IMR-90 (cell line): ENCODE measurements around the gene GABBR1. TPM values are rescaled to one million over a fixed set of nuclear protein-coding genes. Genes with fewer than 3 reads are reported as not detected.

Experiments
- ATAC-seq: fragments of 200-7000 bp; cut with Tn5 transposase; 2 replicates; pipeline ENCODE4 v1.9.1; 2020; ENCODE audit warnings: low read depth, mild to moderate bottlenecking, moderate library complexity
- BruUV-seq: library from RNA; stranded (reverse); fragments of 400-500 nt; replicated peaks from 2 replicates; lab custom pipeline; 2021; lab: Mats Ljungman, UMichigan
- CTCF ChIA-PET: fragments of 300-600 bp; formaldehyde crosslinking; extraction: SDS; loops from one replicate; lab custom pipeline; 2021; ENCODE audit warnings: antibody characterized with exemption; lab: Yijun Ruan, JAX
- POLR2A ChIA-PET: fragments of 300-600 bp; sonication (Branson Sonifier 250); formaldehyde crosslinking; loops from one replicate; lab custom pipeline; 2022; ENCODE audit warnings: antibody characterized with exemption; ENCODE audit not compliant: unreplicated experiment; lab: Charles Lee
- DNase-seq: peaks from one replicate; pipeline ENCODE4 v3.0.0; 2013
- H2AFZ ChIP-seq: replicated peaks from 2 replicates; pipeline ENCODE3; 2013; ENCODE audit warnings: low read length, mild to moderate bottlenecking; ENCODE audit not compliant: poor library complexity
- H2AK5ac ChIP-seq: 2 replicates; pipeline ENCODE4 v1.6.1; 2013; ENCODE audit warnings: low read depth, low read length, inconsistent platforms
- H2AK9ac ChIP-seq: replicated peaks from 2 replicates; pipeline ENCODE3; 2013; ENCODE audit warnings: mild to moderate bottlenecking, low read depth, low read length, moderate library complexity; ENCODE audit not compliant: poor library complexity
- H2BK120ac ChIP-seq: 2 replicates; pipeline ENCODE4 v1.6.1; 2013; ENCODE audit warnings: low read depth, low read length, inconsistent platforms
- H2BK15ac ChIP-seq: 3 replicates; pipeline ENCODE4 v1.6.1; 2013; ENCODE audit warnings: low read depth, low read length, inconsistent platforms
- H2BK20ac ChIP-seq: 2 replicates; pipeline ENCODE4 v1.6.1; 2013; ENCODE audit warnings: low read depth, mild to moderate bottlenecking, inconsistent platforms, low read length, moderate library complexity
- H2BK5ac ChIP-seq: 2 replicates; pipeline ENCODE4 v1.6.1; 2013; ENCODE audit warnings: mild to moderate bottlenecking, low read depth, low read length, inconsistent platforms; ENCODE audit not compliant: poor library complexity, severe bottlenecking
- H3K14ac ChIP-seq: replicated peaks from 2 replicates; pipeline ENCODE4 v1.6.1; 2013; ENCODE audit warnings: low read depth, low read length, inconsistent platforms
- H3K18ac ChIP-seq: 2 replicates; pipeline ENCODE4 v1.6.1; 2013; ENCODE audit warnings: low read depth, low read length, control low read depth
- H3K23ac ChIP-seq: 2 replicates; pipeline ENCODE4 v1.6.1; 2013; ENCODE audit warnings: low read depth, low read length, inconsistent platforms
- H3K27ac ChIP-seq: 2 replicates; pipeline ENCODE4 v1.5.1; 2013; ENCODE audit warnings: mild to moderate bottlenecking, control low read depth, low read length; ENCODE audit not compliant: insufficient read depth
- H3K27me3 ChIP-seq: 2 replicates; pipeline ENCODE4 v1.6.1; 2013; ENCODE audit warnings: low read length; ENCODE audit not compliant: control insufficient read depth, insufficient read depth
- H3K36me3 ChIP-seq: 2 replicates; pipeline ENCODE4 v1.6.1; 2013; ENCODE audit warnings: low read length, mixed read lengths; ENCODE audit not compliant: control insufficient read depth, insufficient read depth
- H3K4ac ChIP-seq: 2 replicates; pipeline ENCODE4 v1.6.1; 2013; ENCODE audit warnings: low read depth, low read length, inconsistent platforms
- H3K4me1 ChIP-seq: 2 replicates; pipeline ENCODE4 v1.6.1; 2013; ENCODE audit warnings: low read length, mixed read lengths; ENCODE audit not compliant: control insufficient read depth, insufficient read depth
- H3K4me2 ChIP-seq: 2 replicates; pipeline ENCODE4 v1.6.1; 2013; ENCODE audit warnings: low read depth, mild to moderate bottlenecking, control low read depth, low read length, moderate library complexity
- H3K4me3 ChIP-seq: 2 replicates; pipeline ENCODE4 v1.5.1; 2013; ENCODE audit warnings: low read depth, mild to moderate bottlenecking, control low read depth, low read length, moderate library complexity; ENCODE audit not compliant: insufficient read depth
- H3K56ac ChIP-seq: 2 replicates; pipeline ENCODE4 v1.6.1; 2013; ENCODE audit warnings: low read length, inconsistent platforms; ENCODE audit not compliant: insufficient read depth; ENCODE audit errors: extremely low read depth
- H3K79me1 ChIP-seq, 2 experiments: 2 replicates each; pipeline ENCODE4 v1.6.1; 2013; ENCODE audit warnings: low read length in 2 of 2, inconsistent platforms in 1 of 2, low read depth in 1 of 2
- H3K9ac ChIP-seq: 2 replicates; pipeline ENCODE4 v1.6.1; 2013; ENCODE audit warnings: low read depth, low read length, control low read depth
- H3K9me1 ChIP-seq: 2 replicates; pipeline ENCODE4 v1.6.1; 2013; ENCODE audit warnings: low read length, inconsistent platforms; ENCODE audit not compliant: insufficient read depth
- H3K9me3 ChIP-seq: 2 replicates; pipeline ENCODE4 v1.6.1; 2013; ENCODE audit warnings: low read length; ENCODE audit not compliant: control insufficient read depth, insufficient read depth
- H4K20me1 ChIP-seq: 2 replicates; pipeline ENCODE4 v1.6.1; 2013; ENCODE audit warnings: low read length, inconsistent platforms; ENCODE audit not compliant: insufficient read depth
- H4K5ac ChIP-seq: 2 replicates; pipeline ENCODE4 v1.6.1; 2013; ENCODE audit warnings: mild to moderate bottlenecking, low read depth, low read length, control low read depth
- H4K8ac ChIP-seq, 2 experiments: 2 replicates each; pipeline ENCODE4 v1.6.1; 2013; ENCODE audit warnings: low read depth in 2 of 2, low read length in 2 of 2, control low read depth in 1 of 2, inconsistent platforms in 1 of 2
- H4K91ac ChIP-seq: 2 replicates; pipeline ENCODE4 v1.6.1; 2013; ENCODE audit warnings: low read depth, low read length, inconsistent platforms; ENCODE audit not compliant: insufficient read depth
- BHLHE40 ChIP-seq: fragments of 150-350 bp; IDR thresholded peaks from 2 replicates; pipeline ENCODE4 v1.6.1; 2016; ENCODE audit warnings: mild to moderate bottlenecking, low read depth, low read length
- CEBPB ChIP-seq: IDR thresholded peaks from 2 replicates; pipeline ENCODE4 v1.6.1; 2012; ENCODE audit warnings: low read depth, low read length, improper control_type of control experiment
- FOS ChIP-seq: fragments of 150-350 bp; IDR thresholded peaks from 2 replicates; pipeline ENCODE4 v1.6.1; 2016; ENCODE audit warnings: low read depth, low read length
- NFE2L2 ChIP-seq: fragments of 150-350 bp; IDR thresholded peaks from 2 replicates; pipeline ENCODE4 v1.6.1; 2016; ENCODE audit warnings: low read depth, mild to moderate bottlenecking, low read length
- SMC3 ChIP-seq: fragments of 150-350 bp; IDR thresholded peaks from 2 replicates; pipeline ENCODE4 v1.6.1; 2016; ENCODE audit warnings: low read depth, mild to moderate bottlenecking, antibody characterized with exemption, low read length, moderate library complexity
- WGBS, 2 experiments: methylation state at CpG; one replicate each; pipeline versions ENCODE4 v1.1.5 to v1.1.7; 2013; ENCODE audit warnings: missing lambda C conversion rate in 2 of 2; ENCODE audit not compliant: insufficient read length in 1 of 2; ENCODE audit errors: extremely low coverage in 2 of 2; 5-methylcytosine and 5-hydroxymethylcytosine counted together
- dilution Hi-C: fragments of 300-500 bp; cut with HindIII; formaldehyde crosslinking; loops from one replicate; pipeline ENCODE4 v1.14.3; 2018; ENCODE audit warnings: low sequenced_read_pairs; ENCODE audit not compliant: unreplicated experiment
- in situ Hi-C: fragments of 300-500 bp; cut with MboI; formaldehyde crosslinking; loops from 3 replicates; pipeline ENCODE4 v1.14.3; 2019; ENCODE audit warnings: low sequenced_read_pairs, inconsistent platforms, mixed read lengths
- intact Hi-C: fragments of 100-400 bp; cut with micrococcal nuclease; formaldehyde crosslinking; loops from 2 replicates; pipeline ENCODE4 v1.10.0; 2022
- polyA plus RNA-seq, 3 experiments: library from polyadenylated mRNA; depleted of rRNA; stranded (reverse); fragments of >200 nt; gene quantifications; 2 replicates each; pipeline ENCODE4 v1.2.3, GENCODE V29; 2012; ENCODE audit warnings: low replicate concordance in 1 of 3
- total RNA-seq: library from RNA; depleted of rRNA; stranded (reverse); fragments of >200 nt; gene quantifications from 2 replicates; pipeline ENCODE4 v1.2.3, GENCODE V29; 2012

GABBR1 gene
- total and polyA plus RNA-seq, 2 of the 4 experiments (the other 2 are of a cell fraction), result 5.9 to 31.5 TPM

GRCh38 chr6:29626948-29627754, 5.8 kb downstream of the GABBR1 start:
- in situ Hi-C loops, result no loop called here
- 16% methylated on average over 11 of the region's 31 CpGs; no CpG with 5 or more reads in 1 of the 2 experiments for WGBS, 2 experiments
- H3K27me3 ChIP-seq, result no peaks in the 10 kb centered on the region
- intact Hi-C loops, result no loop called here
- peak overlapping the region; percentile 77 for H3K27ac ChIP-seq
- H3K56ac ChIP-seq, result 0 out of 2 replicates have a peak overlapping the region, but pooled peaks have one; percentile 37
- no peak overlapping the region for H2BK15ac ChIP-seq
- H3K9me3 ChIP-seq, result no peaks in the 10 kb centered on the region
- H3K9me1 ChIP-seq, result peaks cover 17% of the 10 kb centered on the region
- peak overlapping the region; percentile 92 for H2AK9ac ChIP-seq
- H2BK120ac ChIP-seq, result no peak overlapping the region
- peak overlapping the region; percentile 72 for H3K4me3 ChIP-seq
- no peak overlapping the region for H2BK5ac ChIP-seq
- TF ChIP-seq NFE2L2 (no peak), FOS (no peak), BHLHE40 (no peak), SMC3 (no peak), CEBPB (no peak)
- peak overlapping the region; percentile 7; the same call in 1 of the 2 replicates for H3K23ac ChIP-seq
- peak overlapping the region; percentile 96 for H2AFZ ChIP-seq
- no peak overlapping the region for H2BK20ac ChIP-seq
- peaks cover 4% of the 10 kb centered on the region for H4K20me1 ChIP-seq
- H3K4me1 ChIP-seq, result peaks cover 14% of the 10 kb centered on the region
- peak overlapping the region; percentile 78 for H3K14ac ChIP-seq
- H2AK5ac ChIP-seq, result 0 out of 2 replicates have a peak overlapping the region, but pooled peaks have one; percentile 20
- ChIA-PET POLR2A (interaction anchor here (0.5 to 0.6 kb wide), 2 partner anchors 15 to 1832 kb away, joined by 3 to 4 read pairs; no protein-coding TSS in a partner anchor), CTCF (interaction anchor here (1.2 to 2.3 kb wide), 2 partner anchors 13 to 21 kb away, joined by 3 to 5 read pairs; no protein-coding TSS in a partner anchor)
- DNase-seq (no peak), ATAC-seq (peak; percentile 0; the same call in 1 of the 2 replicates)
- H3K4ac ChIP-seq, result peak overlapping the region; percentile 19; the same call in 1 of the 2 replicates
- H4K5ac ChIP-seq, result no peak overlapping the region
- no peak overlapping the region; the same call in 1 of the 2 replicates for H4K91ac ChIP-seq
- H3K36me3 ChIP-seq, result peaks cover 15% of the 10 kb centered on the region
- peak overlapping the region in 1 of 2 experiments; percentile 68; a peak in 2 of 4 replicates for H4K8ac ChIP-seq
- dilution Hi-C loops, result no loop called here
- peak overlapping the region; percentile 82 for H3K9ac ChIP-seq
- H3K4me2 ChIP-seq, result peak overlapping the region; percentile 76
- BruUV-seq, result no TSS peak
- H3K18ac ChIP-seq, result no peak overlapping the region
- peaks cover 30 to 60% of the 10 kb centered on the region in 2 experiments for H3K79me1 ChIP-seq
